HG03354 (cell line): ENCODE data around the gene TEKT5.
"Not testable (repeated sequence)": the region's sequence is repeated elsewhere in the genome, so short reads cannot be mapped to it uniquely, and the experiment has no call there.

Source experiments
- ATAC-seq: cut with Tn5 transposase; IDR thresholded peaks from one replicate; pipeline ENCODE4 v1.9.1; 2021; ENCODE audit warnings: mild to moderate bottlenecking; ENCODE audit not compliant: unreplicated experiment, poor library complexity, severe bottlenecking

Gene TEKT5

DNA sequence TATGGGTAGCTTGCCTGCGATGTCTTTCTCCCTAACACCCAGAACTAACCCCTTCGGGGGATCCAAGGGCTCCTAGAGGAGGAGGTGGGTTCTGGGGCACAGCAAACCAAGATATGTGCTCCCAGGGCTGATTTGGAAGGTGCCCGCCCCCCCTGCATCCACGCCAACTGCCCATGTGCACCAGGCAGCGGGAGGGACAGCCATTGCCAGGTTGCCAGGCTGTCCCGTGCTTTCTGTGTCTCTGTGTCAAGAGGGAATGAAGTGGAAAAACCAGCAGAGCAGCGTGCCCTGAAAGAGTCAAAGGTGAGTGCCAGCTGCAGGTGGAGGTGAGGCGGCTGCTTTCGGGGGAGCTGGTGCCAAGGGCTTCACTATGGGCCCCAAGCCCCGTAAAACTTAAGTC is 6.4 kb downstream of the TEKT5 start:
- ATAC-seq = no peak

DNA sequence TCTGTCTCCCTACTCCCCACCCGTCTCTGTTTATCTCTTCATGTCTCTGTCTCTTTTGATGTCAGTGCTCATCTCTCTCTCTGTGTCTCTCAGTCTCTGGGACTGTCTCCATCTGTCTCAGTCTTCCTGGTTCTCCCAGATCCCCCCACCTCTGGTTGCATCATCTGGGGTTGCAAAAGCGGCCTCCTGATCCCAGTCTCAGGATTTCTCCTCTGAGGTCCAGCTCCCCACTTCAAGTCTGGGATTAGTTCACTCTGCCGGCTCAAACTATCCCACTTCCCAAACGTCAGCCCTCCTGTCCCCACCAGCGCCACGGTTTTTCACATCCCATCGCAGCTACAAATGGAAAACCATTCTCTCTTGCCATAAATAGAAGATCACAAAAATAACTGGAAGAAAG is 9.0 kb downstream of the TEKT5 start:
- no peak for ATAC-seq

- ATAC-seq = no peak
Observed at GRCh38 chr16:10684511-10685151, 10.1 kb downstream of the TEKT5 start.

- ATAC-seq = no peak
Observed at GRCh38 chr16:10683170-10683569, 11.6 kb downstream of the TEKT5 start.

DNA sequence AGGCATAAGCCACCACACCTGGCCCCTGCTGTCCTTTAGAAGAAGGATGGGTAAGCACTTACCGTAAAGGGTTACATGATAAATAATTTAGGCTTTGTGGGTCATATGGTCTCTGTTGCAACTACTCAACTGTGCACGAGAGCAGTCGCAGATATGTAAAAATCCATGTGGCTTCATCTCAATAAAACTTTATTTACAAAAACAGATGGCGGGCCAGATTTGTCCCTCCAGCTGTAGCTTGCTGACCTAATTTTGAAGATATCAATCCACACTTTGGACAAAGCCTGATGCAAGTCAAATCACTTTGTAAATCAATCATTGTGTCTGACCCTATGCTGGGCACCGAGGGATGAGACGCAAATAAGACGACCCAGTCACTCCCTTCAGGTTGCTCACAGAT is 12.1 kb downstream of the TEKT5 start:
- ATAC-seq = no peak

DNA sequence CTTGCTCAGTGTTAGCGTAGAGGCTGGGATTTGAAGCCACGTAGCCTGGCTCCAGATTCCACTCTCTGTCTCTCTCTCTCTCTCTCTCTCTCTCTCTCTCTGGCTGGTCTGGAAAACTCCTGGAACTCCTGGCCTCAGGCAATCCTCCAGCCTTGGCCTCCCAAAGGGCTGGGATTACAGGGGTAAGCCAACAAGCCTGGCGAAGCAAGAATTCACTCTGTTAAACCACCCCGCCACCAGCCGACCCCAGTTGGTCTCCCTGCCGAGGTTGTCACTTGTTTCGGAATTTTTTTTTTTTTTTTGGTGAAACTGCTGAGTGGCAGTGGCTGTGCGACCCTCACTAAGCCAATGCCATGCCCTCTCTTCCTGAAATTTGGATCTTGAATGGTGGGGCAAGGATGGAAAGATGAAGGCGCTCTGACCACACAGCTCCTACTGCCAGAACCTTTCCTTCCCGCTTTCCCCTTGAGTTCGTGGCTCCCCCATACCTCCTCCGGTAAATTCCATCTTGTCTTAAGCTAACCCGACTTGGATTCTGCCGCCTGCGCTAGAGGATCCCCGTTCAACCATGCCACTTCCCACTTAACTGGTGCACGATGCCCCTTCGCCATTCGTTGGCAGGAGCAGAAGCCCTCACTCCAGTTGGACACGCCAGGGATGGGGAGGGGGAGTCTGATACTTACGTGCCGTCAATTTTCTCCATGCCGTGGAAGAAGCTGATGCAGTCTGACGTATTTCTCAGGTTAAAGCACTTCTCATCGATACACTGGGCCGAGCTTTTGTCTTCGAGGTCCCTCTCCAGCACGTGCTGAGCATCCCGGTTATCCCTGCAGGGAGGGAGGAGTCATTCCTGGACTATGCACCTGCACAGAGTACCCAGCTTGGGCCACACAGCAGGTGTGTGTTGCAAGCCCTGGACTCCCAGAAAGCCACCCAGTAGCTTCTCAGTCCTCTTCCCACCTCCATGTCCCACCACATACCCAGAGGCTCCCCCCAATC is 13.1 kb downstream of the TEKT5 start:
- ATAC-seq = no peak

DNA sequence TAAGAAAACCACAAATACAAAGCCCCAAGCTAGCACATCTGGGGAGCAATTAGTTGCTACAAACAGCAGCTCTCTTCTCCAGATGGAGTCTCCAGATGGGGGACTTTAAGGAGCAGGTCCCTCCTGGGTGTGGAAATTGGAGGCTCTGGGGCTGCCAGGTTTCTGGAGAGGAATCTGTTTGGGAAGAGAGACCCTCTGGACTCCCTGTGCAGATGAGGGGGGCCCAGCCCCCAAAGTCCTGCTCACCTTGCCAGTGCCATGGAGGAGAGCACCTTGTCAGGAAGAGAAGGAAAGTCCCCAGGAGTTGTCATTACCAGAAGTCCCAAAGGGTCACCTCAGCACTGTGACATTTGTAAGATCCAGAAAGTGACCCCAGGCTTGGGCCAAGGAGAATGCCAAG is 14.8 kb downstream of the TEKT5 start:
- ATAC-seq = no peak

GRCh38 chr16:10679441-10679840 is 15.3 kb downstream of the TEKT5 start:
- not testable (repeated sequence) for ATAC-seq

- no peak for ATAC-seq
Observed at GRCh38 chr16:10678655-10679054, 16.1 kb downstream of the TEKT5 start.

DNA sequence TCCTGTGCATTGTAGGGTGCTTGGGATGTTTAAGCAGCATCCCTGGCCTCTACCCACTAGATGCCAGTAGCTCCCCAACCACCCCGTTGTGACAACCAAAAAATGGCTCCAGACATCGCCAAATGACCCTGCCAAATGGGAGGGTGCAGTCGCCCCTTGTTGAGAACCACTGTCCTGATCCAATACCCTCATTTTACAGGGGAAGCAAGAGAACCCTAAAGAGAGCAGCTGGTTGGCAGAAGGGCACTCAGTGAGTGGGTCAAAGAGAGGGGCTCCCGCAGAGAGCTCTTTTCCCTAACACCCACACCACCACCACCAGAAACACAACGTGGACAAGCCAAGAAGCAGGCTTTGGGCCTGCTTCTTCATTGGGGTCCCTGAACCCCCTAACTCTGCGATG is 18.4 kb downstream of the TEKT5 start:
- no peak for ATAC-seq

GRCh38 chr16:10675861-10676260 is 18.9 kb downstream of the TEKT5 start:
- ATAC-seq = no peak

GRCh38 chr16:10675216-10675615 is 19.5 kb downstream of the TEKT5 start:
- ATAC-seq = no peak

- no peak for ATAC-seq
Observed at GRCh38 chr16:10671729-10672128, 23.0 kb downstream of the TEKT5 start.

DNA sequence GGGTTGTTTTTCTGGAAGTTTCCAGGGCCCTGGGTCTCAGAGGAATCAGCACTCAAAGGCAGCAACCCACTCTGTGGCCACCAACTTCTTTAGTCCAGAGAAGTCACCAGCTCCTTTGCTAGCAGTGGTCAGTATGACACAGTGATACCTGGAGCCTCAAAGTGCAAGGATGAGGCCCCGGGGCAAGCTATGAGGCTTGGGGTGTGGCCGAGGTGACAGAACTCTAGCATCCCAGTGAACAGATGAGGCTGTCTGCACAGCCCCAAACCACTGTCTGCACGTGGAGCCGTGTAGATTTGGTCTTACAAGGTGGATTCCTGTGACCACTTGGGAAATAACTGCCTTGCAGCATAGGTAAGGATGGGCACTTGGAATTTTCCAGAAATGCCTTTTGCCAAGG is 24.9 kb downstream of the TEKT5 start:
- ATAC-seq = no peak

- no peak for ATAC-seq
Observed at GRCh38 chr16:10668322-10669045, 26.2 kb downstream of the TEKT5 start.

- ATAC-seq = no peak
Observed at GRCh38 chr16:10667239-10667638, 27.5 kb downstream of the TEKT5 start.

GRCh38 chr16:10666291-10666690 is 28.4 kb downstream of the TEKT5 start:
- no peak for ATAC-seq

- ATAC-seq = no peak
Observed at GRCh38 chr16:10665166-10665565, 29.6 kb downstream of the TEKT5 start.

GRCh38 chr16:10664720-10665126 is 30.0 kb downstream of the TEKT5 start:
- no peak for ATAC-seq

- no peak for ATAC-seq
Observed at GRCh38 chr16:10663744-10664143, 31.0 kb downstream of the TEKT5 start.
